Neural cell (in vitro differentiated cells): ENCODE results near the gene RMC1.

Experiments used
- EP300 ChIP-seq: fragments of 450-650 bp; conservative IDR thresholded peaks from 2 replicates; pipeline ENCODE4 v1.6.1; 2014; ENCODE audit warnings: antibody characterized with exemption, mild to moderate bottlenecking, moderate library complexity; ENCODE audit not compliant: poor library complexity, severe bottlenecking
- RAD21 ChIP-seq: fragments of 450-650 bp; conservative IDR thresholded peaks from 2 replicates; pipeline ENCODE4 v1.6.1; 2014; ENCODE audit warnings: antibody characterized with exemption, mild to moderate bottlenecking, moderate library complexity
- TF ChIP-seq, protein P1 (sequence below): fragments of 450-650 bp; IDR thresholded peaks from 2 replicates; pipeline ENCODE4 v1.5.1; 2014; ENCODE audit warnings: antibody characterized with exemption, mild to moderate bottlenecking, moderate library complexity; ENCODE audit not compliant: poor library complexity, severe bottlenecking

DNA sequence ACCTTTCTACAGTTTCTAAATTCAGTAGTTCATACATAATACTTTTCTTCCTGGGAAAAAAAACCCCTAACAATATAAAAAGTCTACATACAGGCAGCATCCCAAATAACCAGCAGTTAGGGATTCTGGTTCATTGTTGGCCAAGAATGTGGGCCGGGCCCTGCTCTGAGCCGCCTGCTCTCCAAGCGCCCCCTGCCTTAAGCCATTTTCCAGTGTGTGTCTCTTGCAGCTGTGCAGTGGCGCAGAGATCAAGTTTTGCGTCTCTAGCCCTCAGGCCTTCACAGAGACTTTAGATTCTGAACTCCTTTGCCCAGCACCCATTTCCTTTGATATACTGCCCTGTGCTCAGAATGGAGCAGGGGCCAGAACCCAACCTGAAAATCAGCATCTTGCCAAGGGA lies 32.9 kb downstream of the RMC1 start:
- TF ChIP-seq EP300: no peak
- TF ChIP-seq, protein P1, sequence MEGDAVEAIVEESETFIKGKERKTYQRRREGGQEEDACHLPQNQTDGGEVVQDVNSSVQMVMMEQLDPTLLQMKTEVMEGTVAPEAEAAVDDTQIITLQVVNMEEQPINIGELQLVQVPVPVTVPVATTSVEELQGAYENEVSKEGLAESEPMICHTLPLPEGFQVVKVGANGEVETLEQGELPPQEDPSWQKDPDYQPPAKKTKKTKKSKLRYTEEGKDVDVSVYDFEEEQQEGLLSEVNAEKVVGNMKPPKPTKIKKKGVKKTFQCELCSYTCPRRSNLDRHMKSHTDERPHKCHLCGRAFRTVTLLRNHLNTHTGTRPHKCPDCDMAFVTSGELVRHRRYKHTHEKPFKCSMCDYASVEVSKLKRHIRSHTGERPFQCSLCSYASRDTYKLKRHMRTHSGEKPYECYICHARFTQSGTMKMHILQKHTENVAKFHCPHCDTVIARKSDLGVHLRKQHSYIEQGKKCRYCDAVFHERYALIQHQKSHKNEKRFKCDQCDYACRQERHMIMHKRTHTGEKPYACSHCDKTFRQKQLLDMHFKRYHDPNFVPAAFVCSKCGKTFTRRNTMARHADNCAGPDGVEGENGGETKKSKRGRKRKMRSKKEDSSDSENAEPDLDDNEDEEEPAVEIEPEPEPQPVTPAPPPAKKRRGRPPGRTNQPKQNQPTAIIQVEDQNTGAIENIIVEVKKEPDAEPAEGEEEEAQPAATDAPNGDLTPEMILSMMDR: no peak
- no peak for TF ChIP-seq RAD21
